ENCODE measurements around the gene ZNF550. TPM values are rescaled to one million over a fixed set of nuclear protein-coding genes. Genes with fewer than 3 reads are reported as not detected.

ZNF550 gene
- total and polyA plus RNA-seq, 2 experiments from 2014 or later: 9.9 to 62.4 TPM

GRCh38 chr19:57558525-57558924 is 1.1 kb downstream of the ZNF550 start:
- TF ChIP-seq CTCF (IDR thresholded peaks at IDR 0.05; ENCODE audit: low read depth, low read length): peak; percentile 10

DNA sequence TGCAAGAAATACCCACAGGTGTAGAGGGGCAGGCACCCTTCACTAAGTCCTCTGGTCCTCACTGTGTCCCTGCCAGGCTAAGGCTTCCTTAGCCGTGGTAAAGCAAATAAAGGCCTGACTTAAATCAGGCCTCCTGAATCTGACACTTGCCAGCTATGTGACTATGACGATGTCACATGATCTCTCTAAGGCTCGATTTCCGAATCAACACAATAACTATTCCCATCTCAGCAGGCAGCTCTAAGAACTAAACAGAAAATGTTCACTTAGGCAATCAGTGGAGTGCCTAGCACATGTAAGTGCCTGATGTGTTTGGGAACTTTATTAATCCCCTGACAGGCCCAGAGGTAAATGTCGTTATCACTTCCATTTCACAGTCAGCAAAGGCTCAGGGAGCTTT is 2.0 kb downstream of the ZNF550 start:
- no peak for TF ChIP-seq CTCF (IDR thresholded peaks at IDR 0.05; ENCODE audit: low read depth, low read length)

More at GRCh38 chr19:57558525-57558924, 1.1 kb downstream of the ZNF550 start:
- peak overlapping the region; percentile 84 for H3K4me3 ChIP-seq
- H3K9me3 ChIP-seq (ENCODE audit: low read depth): no peaks in the 10 kb centered on the region
- H3K36me3 ChIP-seq: peaks cover 18% of the 10 kb centered on the region
- H3K27me3 ChIP-seq: no peaks in the 10 kb centered on the region
- peaks cover 16% of the 10 kb centered on the region for H3K4me1 ChIP-seq (ENCODE audit: low read depth)
- DNase-seq (ENCODE audit: low read depth in 1 of 2, low spot score in 1 of 2): peak; percentile 23
- H3K27ac ChIP-seq: peak overlapping the region; percentile 71

GRCh38 chr19:57552432-57552831 is 7.2 kb downstream of the ZNF550 start:
- H3K27me3 ChIP-seq: no peaks in the 10 kb centered on the region
- peaks cover 68% of the 10 kb centered on the region for H3K36me3 ChIP-seq
- no peak for DNase-seq (ENCODE audit: low read depth in 1 of 2, low spot score in 1 of 2)
- TF ChIP-seq CTCF (IDR thresholded peaks at IDR 0.05; ENCODE audit: low read depth, low read length): no peak
- H3K9me3 ChIP-seq (ENCODE audit: low read depth): no peaks in the 10 kb centered on the region
- H3K4me1 ChIP-seq (ENCODE audit: low read depth): peaks cover 5% of the 10 kb centered on the region
- no peak overlapping the region for H3K4me3 ChIP-seq
- no peak overlapping the region for H3K27ac ChIP-seq

More for the DNA sequence above, 2.0 kb downstream of the ZNF550 start:
- Histone ChIP-seq H3K27ac (peak overlapping the region; percentile 71), H3K9me3 (ENCODE audit: low read depth) (no peaks in the 10 kb centered on the region), H3K36me3 (peaks cover 26% of the 10 kb centered on the region), H3K4me1 (ENCODE audit: low read depth) (peaks cover 16% of the 10 kb centered on the region), H3K27me3 (no peaks in the 10 kb centered on the region), H3K4me3 (peak overlapping the region; percentile 84)
- no peak for DNase-seq (ENCODE audit: low read depth in 1 of 2, low spot score in 1 of 2)

GRCh38 chr19:57546513-57546912 is 13.2 kb downstream of the ZNF550 start:
- no peak for DNase-seq (ENCODE audit: low read depth in 1 of 2, low spot score in 1 of 2)
- Histone ChIP-seq H3K27ac (no peak overlapping the region), H3K27me3 (no peaks in the 10 kb centered on the region), H3K4me3 (no peak overlapping the region), H3K4me1 (ENCODE audit: low read depth) (no peaks in the 10 kb centered on the region), H3K9me3 (ENCODE audit: low read depth) (no peaks in the 10 kb centered on the region), H3K36me3 (peaks cover 77% of the 10 kb centered on the region)
- no peak for TF ChIP-seq CTCF (IDR thresholded peaks at IDR 0.05; ENCODE audit: low read depth, low read length)

DNA sequence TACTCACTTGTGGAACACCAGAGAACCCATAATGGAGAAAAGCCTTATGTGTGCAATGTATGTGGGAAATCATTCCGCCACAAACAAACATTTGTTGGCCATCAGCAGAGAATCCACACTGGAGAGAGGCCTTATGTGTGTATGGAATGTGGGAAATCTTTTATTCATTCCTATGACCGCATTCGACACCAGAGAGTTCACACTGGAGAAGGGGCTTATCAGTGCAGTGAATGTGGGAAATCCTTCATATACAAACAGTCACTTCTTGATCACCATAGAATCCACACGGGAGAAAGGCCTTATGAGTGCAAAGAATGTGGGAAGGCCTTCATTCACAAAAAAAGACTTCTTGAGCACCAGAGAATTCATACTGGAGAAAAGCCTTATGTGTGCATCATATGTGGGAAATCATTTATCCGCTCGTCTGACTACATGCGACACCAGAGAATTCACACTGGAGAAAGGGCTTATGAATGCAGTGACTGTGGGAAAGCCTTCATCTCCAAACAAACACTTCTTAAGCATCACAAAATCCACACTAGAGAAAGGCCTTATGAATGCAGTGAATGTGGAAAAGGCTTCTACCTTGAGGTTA is 21.6 kb downstream of the ZNF550 start:
- Histone ChIP-seq H3K4me1 (ENCODE audit: low read depth) (no peaks in the 10 kb centered on the region), H3K27ac (no peak overlapping the region), H3K4me3 (no peak overlapping the region), H3K27me3 (no peaks in the 10 kb centered on the region), H3K36me3 (peaks cover 23% of the 10 kb centered on the region), H3K9me3 (ENCODE audit: low read depth) (no peaks in the 10 kb centered on the region)
- TF ChIP-seq CTCF (IDR thresholded peaks at IDR 0.05; ENCODE audit: low read depth, low read length): no peak
- no peak for DNase-seq (ENCODE audit: low read depth in 1 of 2, low spot score in 1 of 2)

Data from cardiac muscle cell (in vitro differentiated cells and primary cell).